ENCODE measurements around the gene PHC2.

DNA sequence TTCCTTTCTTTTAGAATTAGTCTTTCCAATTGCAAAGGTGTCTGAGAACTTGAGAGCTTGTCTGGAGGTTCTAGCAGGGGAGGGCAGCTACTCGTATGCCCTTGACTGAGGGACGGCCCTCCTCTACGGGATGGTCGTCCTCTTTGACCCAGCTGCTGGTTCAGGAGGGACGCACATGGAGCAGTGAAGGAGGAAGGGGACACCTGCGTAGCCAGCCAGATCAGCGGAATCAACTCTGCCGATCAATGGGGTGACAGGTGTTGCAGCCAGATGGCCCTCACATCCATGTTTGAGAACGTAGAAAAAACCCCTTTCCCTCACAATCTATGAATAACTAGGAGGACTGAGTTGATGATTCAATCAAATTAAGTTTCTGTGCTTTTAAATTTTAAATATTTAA, 94.3 kb downstream of the PHC2 start:
- TF ChIP-seq POLR2AphosphoS5 (IDR thresholded peaks at IDR 0.05) (no peak), POLR2A (IDR thresholded peaks at IDR 0.05) (no peak)
- TF ChIP-seq, protein P1, sequence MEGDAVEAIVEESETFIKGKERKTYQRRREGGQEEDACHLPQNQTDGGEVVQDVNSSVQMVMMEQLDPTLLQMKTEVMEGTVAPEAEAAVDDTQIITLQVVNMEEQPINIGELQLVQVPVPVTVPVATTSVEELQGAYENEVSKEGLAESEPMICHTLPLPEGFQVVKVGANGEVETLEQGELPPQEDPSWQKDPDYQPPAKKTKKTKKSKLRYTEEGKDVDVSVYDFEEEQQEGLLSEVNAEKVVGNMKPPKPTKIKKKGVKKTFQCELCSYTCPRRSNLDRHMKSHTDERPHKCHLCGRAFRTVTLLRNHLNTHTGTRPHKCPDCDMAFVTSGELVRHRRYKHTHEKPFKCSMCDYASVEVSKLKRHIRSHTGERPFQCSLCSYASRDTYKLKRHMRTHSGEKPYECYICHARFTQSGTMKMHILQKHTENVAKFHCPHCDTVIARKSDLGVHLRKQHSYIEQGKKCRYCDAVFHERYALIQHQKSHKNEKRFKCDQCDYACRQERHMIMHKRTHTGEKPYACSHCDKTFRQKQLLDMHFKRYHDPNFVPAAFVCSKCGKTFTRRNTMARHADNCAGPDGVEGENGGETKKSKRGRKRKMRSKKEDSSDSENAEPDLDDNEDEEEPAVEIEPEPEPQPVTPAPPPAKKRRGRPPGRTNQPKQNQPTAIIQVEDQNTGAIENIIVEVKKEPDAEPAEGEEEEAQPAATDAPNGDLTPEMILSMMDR (IDR thresholded peaks at IDR 0.05): no peak
